ENCODE results near the gene LRRC40.

DNA sequence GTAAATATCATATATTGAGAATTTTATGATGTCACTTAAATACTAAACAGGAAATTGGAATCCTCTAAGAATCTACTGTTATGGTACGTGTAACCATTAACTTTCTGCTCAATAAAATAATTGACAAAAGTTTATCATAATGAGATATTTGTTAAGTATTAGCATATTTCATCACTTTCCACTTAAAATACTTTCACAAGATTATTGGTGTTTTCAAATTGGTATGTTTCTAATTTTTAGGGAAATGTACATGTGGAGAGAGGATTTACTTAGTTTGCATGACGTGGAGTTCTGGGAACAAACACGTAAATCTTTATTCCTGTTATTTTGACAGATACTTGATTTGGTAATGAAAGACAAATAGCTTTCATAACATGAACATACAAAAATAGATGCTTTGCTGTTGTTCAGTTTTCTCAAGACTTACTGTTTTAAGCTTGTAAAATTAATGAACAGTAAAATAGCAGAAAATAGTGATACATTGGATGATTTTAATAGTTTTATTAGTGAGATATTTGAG lies 17.4 kb upstream of the LRRC40 start:
- TF ChIP-seq, protein P1, sequence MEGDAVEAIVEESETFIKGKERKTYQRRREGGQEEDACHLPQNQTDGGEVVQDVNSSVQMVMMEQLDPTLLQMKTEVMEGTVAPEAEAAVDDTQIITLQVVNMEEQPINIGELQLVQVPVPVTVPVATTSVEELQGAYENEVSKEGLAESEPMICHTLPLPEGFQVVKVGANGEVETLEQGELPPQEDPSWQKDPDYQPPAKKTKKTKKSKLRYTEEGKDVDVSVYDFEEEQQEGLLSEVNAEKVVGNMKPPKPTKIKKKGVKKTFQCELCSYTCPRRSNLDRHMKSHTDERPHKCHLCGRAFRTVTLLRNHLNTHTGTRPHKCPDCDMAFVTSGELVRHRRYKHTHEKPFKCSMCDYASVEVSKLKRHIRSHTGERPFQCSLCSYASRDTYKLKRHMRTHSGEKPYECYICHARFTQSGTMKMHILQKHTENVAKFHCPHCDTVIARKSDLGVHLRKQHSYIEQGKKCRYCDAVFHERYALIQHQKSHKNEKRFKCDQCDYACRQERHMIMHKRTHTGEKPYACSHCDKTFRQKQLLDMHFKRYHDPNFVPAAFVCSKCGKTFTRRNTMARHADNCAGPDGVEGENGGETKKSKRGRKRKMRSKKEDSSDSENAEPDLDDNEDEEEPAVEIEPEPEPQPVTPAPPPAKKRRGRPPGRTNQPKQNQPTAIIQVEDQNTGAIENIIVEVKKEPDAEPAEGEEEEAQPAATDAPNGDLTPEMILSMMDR (IDR thresholded peaks at IDR 0.05), result no peak
- no peak for TF ChIP-seq POLR2A (IDR thresholded peaks at IDR 0.05)
- no peak for TF ChIP-seq EP300 (IDR thresholded peaks at IDR 0.05)

All from ovary (tissue), 3 donors.